ENCODE measurements around the gene ATP11C. TPM values are rescaled to one million over a fixed set of nuclear protein-coding genes. Genes with fewer than 3 reads are reported as not detected.

The ATP11C gene
- total RNA-seq, 1 experiment from 2014 or later = 102 TPM

- peaks cover 10% of the 10 kb centered on the region for H3K36me3 ChIP-seq (replicated peaks; ENCODE audit: control insufficient read depth, insufficient read depth, low read length)
- H3K4me3 ChIP-seq (ENCODE audit: insufficient read depth, low read depth, low read length) = no peak overlapping the region
- H3K27me3 ChIP-seq (ENCODE audit: control insufficient read depth, insufficient read depth, low read length) = no peaks in the 10 kb centered on the region
- DNase-seq = no peak
These were observed 148.0 kb downstream of the ATP11C start for GRCh38 chrX:139784807-139785206.

- Histone ChIP-seq H3K36me3 (replicated peaks; ENCODE audit: control insufficient read depth, insufficient read depth, low read length) (peaks cover 10% of the 10 kb centered on the region), H3K4me3 (ENCODE audit: insufficient read depth, low read depth, low read length) (no peak overlapping the region), H3K27me3 (ENCODE audit: control insufficient read depth, insufficient read depth, low read length) (no peaks in the 10 kb centered on the region)
- no peak for DNase-seq
These were observed 148.9 kb downstream of the ATP11C start for GRCh38 chrX:139783959-139784358.

GRCh38 chrX:139783030-139783429 is 149.8 kb downstream of the ATP11C start:
- Histone ChIP-seq H3K27me3 (ENCODE audit: control insufficient read depth, insufficient read depth, low read length) (no peaks in the 10 kb centered on the region), H3K4me3 (ENCODE audit: insufficient read depth, low read depth, low read length) (no peak overlapping the region), H3K36me3 (replicated peaks; ENCODE audit: control insufficient read depth, insufficient read depth, low read length) (peaks cover 9% of the 10 kb centered on the region)
- DNase-seq = no peak

- no peak for DNase-seq
- Histone ChIP-seq H3K36me3 (replicated peaks; ENCODE audit: control insufficient read depth, insufficient read depth, low read length) (peaks cover 12% of the 10 kb centered on the region), H3K27me3 (ENCODE audit: control insufficient read depth, insufficient read depth, low read length) (no peaks in the 10 kb centered on the region), H3K4me3 (ENCODE audit: insufficient read depth, low read depth, low read length) (no peak overlapping the region)
These were observed 156.3 kb downstream of the ATP11C start for GRCh38 chrX:139776599-139776998.

GRCh38 chrX:139770366-139770765 is 162.5 kb downstream of the ATP11C start:
- no peaks in the 10 kb centered on the region for H3K27me3 ChIP-seq (ENCODE audit: control insufficient read depth, insufficient read depth, low read length)
- H3K36me3 ChIP-seq (replicated peaks; ENCODE audit: control insufficient read depth, insufficient read depth, low read length) = peaks cover 19% of the 10 kb centered on the region
- DNase-seq = no peak
- H3K4me3 ChIP-seq (ENCODE audit: insufficient read depth, low read depth, low read length) = no peak overlapping the region

GRCh38 chrX:139766545-139766983 is 166.3 kb downstream of the ATP11C start:
- H3K36me3 ChIP-seq (replicated peaks; ENCODE audit: control insufficient read depth, insufficient read depth, low read length) = peaks cover 11% of the 10 kb centered on the region
- H3K4me3 ChIP-seq (ENCODE audit: insufficient read depth, low read depth, low read length) = no peak overlapping the region
- no peaks in the 10 kb centered on the region for H3K27me3 ChIP-seq (ENCODE audit: control insufficient read depth, insufficient read depth, low read length)
- no peak for DNase-seq

GRCh38 chrX:139762400-139763183 is 170.3 kb downstream of the ATP11C start:
- Histone ChIP-seq H3K27me3 (ENCODE audit: control insufficient read depth, insufficient read depth, low read length) (no peaks in the 10 kb centered on the region), H3K4me3 (ENCODE audit: insufficient read depth, low read depth, low read length) (no peak overlapping the region), H3K36me3 (replicated peaks; ENCODE audit: control insufficient read depth, insufficient read depth, low read length) (peaks cover 3% of the 10 kb centered on the region)
- DNase-seq = no peak

- peak; percentile 26 for DNase-seq
- no peaks in the 10 kb centered on the region for H3K27me3 ChIP-seq (ENCODE audit: control insufficient read depth, insufficient read depth, low read length)
- no peak overlapping the region for H3K4me3 ChIP-seq (ENCODE audit: insufficient read depth, low read depth, low read length)
- peaks cover 1% of the 10 kb centered on the region; the same call in 1 of the 2 replicates for H3K36me3 ChIP-seq (replicated peaks; ENCODE audit: control insufficient read depth, insufficient read depth, low read length)
These were observed 173.2 kb downstream of the ATP11C start for GRCh38 chrX:139759637-139760036.

GRCh38 chrX:139758809-139759208 is 174.0 kb downstream of the ATP11C start:
- no peak overlapping the region for H3K4me3 ChIP-seq (ENCODE audit: insufficient read depth, low read depth, low read length)
- no peak for DNase-seq
- H3K36me3 ChIP-seq (replicated peaks; ENCODE audit: control insufficient read depth, insufficient read depth, low read length) = peaks cover 1% of the 10 kb centered on the region; the same call in 1 of the 2 replicates
- no peaks in the 10 kb centered on the region for H3K27me3 ChIP-seq (ENCODE audit: control insufficient read depth, insufficient read depth, low read length)

- peaks cover 1% of the 10 kb centered on the region; the same call in 1 of the 2 replicates for H3K36me3 ChIP-seq (replicated peaks; ENCODE audit: control insufficient read depth, insufficient read depth, low read length)
- no peak for DNase-seq
- H3K27me3 ChIP-seq (ENCODE audit: control insufficient read depth, insufficient read depth, low read length) = no peaks in the 10 kb centered on the region
- no peak overlapping the region for H3K4me3 ChIP-seq (ENCODE audit: insufficient read depth, low read depth, low read length)
These were observed 174.6 kb downstream of the ATP11C start for GRCh38 chrX:139758250-139758649.

GRCh38 chrX:139751053-139751452 is 181.8 kb downstream of the ATP11C start:
- no peaks in the 10 kb centered on the region; the same call in none of the 2 replicates for H3K36me3 ChIP-seq (replicated peaks; ENCODE audit: control insufficient read depth, insufficient read depth, low read length)
- no peak overlapping the region for H3K4me3 ChIP-seq (ENCODE audit: insufficient read depth, low read depth, low read length)
- no peaks in the 10 kb centered on the region for H3K27me3 ChIP-seq (ENCODE audit: control insufficient read depth, insufficient read depth, low read length)
- peak; percentile 13 for DNase-seq

- no peak for DNase-seq
- H3K36me3 ChIP-seq (replicated peaks; ENCODE audit: control insufficient read depth, insufficient read depth, low read length) = no peaks in the 10 kb centered on the region; the same call in none of the 2 replicates
- H3K27me3 ChIP-seq (ENCODE audit: control insufficient read depth, insufficient read depth, low read length) = no peaks in the 10 kb centered on the region
- no peak overlapping the region for H3K4me3 ChIP-seq (ENCODE audit: insufficient read depth, low read depth, low read length)
These were observed 182.5 kb downstream of the ATP11C start for GRCh38 chrX:139750390-139750789.

- H3K36me3 ChIP-seq (replicated peaks; ENCODE audit: control insufficient read depth, insufficient read depth, low read length) = no peaks in the 10 kb centered on the region; the same call in none of the 2 replicates
These were observed 193.7 kb downstream of the ATP11C start for GRCh38 chrX:139739138-139739537.

GRCh38 chrX:139738581-139738980 is 194.3 kb downstream of the ATP11C start:
- Histone ChIP-seq H3K4me3 (ENCODE audit: insufficient read depth, low read depth, low read length) (no peak overlapping the region), H3K36me3 (replicated peaks; ENCODE audit: control insufficient read depth, insufficient read depth, low read length) (no peaks in the 10 kb centered on the region; the same call in none of the 2 replicates), H3K27me3 (ENCODE audit: control insufficient read depth, insufficient read depth, low read length) (no peaks in the 10 kb centered on the region)
- no peak for DNase-seq

More at GRCh38 chrX:139739138-139739537, 193.7 kb downstream of the ATP11C start:
- Histone ChIP-seq H3K4me3 (ENCODE audit: insufficient read depth, low read depth, low read length) (no peak overlapping the region), H3K27me3 (ENCODE audit: control insufficient read depth, insufficient read depth, low read length) (no peaks in the 10 kb centered on the region)
- no peak for DNase-seq

- no peak overlapping the region for H3K4me3 ChIP-seq (ENCODE audit: insufficient read depth, low read depth, low read length)
- no peaks in the 10 kb centered on the region; the same call in none of the 2 replicates for H3K36me3 ChIP-seq (replicated peaks; ENCODE audit: control insufficient read depth, insufficient read depth, low read length)
- no peaks in the 10 kb centered on the region for H3K27me3 ChIP-seq (ENCODE audit: control insufficient read depth, insufficient read depth, low read length)
- DNase-seq = no peak
These were observed 196.7 kb downstream of the ATP11C start for GRCh38 chrX:139736151-139736550.

Data from H7 (cell line).